Measurements from ENCODE around the gene MRFAP1L1. TPM values are rescaled to one million over a fixed set of nuclear protein-coding genes. Genes with fewer than 3 reads are reported as not detected.

The MRFAP1L1 gene
- total RNA-seq, 2 donors from 2014 or later: 65.2 to 81.9 TPM

DNA sequence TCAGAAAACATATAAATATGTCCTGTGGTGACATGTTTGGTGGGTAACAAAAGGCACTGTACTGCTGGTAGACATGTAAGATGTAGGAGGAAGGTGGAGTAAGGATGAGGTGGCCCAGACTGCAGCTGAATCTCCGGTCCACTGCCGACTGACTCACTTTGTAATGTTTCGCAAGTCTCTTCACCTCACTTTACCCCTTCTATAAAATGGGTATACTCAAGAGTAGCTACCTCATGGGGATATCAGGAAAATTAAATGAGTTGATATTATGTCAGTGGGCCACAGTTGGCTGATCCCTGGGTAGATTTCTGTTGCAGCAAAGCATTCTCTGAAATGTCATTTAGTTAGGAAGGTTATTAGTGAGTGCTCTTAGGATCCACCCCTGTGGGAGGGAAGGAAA lies 47.1 kb downstream of the MRFAP1L1 start:
- H3K36me3 ChIP-seq: no peaks in the 10 kb centered on the region
- WGBS: 95% methylated on average over 3 of the region's 3 CpGs
- no peak for TF ChIP-seq POLR2AphosphoS5 (IDR thresholded peaks at IDR 0.05)
- TF ChIP-seq POLR2A (IDR thresholded peaks at IDR 0.05): no peak
- TF ChIP-seq, protein P1, sequence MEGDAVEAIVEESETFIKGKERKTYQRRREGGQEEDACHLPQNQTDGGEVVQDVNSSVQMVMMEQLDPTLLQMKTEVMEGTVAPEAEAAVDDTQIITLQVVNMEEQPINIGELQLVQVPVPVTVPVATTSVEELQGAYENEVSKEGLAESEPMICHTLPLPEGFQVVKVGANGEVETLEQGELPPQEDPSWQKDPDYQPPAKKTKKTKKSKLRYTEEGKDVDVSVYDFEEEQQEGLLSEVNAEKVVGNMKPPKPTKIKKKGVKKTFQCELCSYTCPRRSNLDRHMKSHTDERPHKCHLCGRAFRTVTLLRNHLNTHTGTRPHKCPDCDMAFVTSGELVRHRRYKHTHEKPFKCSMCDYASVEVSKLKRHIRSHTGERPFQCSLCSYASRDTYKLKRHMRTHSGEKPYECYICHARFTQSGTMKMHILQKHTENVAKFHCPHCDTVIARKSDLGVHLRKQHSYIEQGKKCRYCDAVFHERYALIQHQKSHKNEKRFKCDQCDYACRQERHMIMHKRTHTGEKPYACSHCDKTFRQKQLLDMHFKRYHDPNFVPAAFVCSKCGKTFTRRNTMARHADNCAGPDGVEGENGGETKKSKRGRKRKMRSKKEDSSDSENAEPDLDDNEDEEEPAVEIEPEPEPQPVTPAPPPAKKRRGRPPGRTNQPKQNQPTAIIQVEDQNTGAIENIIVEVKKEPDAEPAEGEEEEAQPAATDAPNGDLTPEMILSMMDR (IDR thresholded peaks at IDR 0.05): no peak
- H3K27me3 ChIP-seq (replicated peaks; ENCODE audit: insufficient read depth): no peaks in the 10 kb centered on the region
- DNase-seq (ENCODE audit: low spot score): no peak
- no peak overlapping the region for H3K27ac ChIP-seq
- no peaks in the 10 kb centered on the region for H3K9me3 ChIP-seq
- no peaks in the 10 kb centered on the region for H3K4me1 ChIP-seq (replicated peaks)
- intact Hi-C loops (cut with DNase I): no loop called here
- H3K4me3 ChIP-seq: no peak overlapping the region

DNA sequence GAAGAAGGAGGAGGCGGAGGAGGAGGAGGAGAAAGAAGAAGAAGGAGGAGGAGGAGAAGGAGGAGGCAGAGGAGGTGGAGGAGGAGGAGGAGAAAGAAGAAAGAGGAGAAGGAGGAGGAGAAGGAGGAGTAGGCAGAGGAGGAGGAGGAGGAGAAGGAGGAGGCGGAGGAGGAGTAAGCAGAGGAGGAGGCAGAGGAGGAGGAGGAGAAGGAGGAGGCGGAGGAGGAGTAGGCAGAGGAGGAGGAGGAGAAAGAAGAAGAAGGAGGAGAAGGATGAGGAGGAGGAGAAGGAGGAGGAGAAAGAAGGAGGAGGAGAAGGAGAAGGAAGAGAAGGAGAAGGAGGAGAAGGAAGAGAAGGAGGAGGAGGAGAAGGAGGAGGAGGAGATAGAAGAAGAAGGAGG lies 49.2 kb downstream of the MRFAP1L1 start:
- H3K27me3 ChIP-seq (replicated peaks; ENCODE audit: insufficient read depth): no peaks in the 10 kb centered on the region
- no peaks in the 10 kb centered on the region for H3K4me1 ChIP-seq (replicated peaks)
- no peaks in the 10 kb centered on the region for H3K36me3 ChIP-seq
- no peak overlapping the region for H3K27ac ChIP-seq
- WGBS: 100% methylated on average over 3 of the region's 3 CpGs
- intact Hi-C loops (cut with DNase I): no loop called here
- H3K4me3 ChIP-seq: no peak overlapping the region
- no peak for TF ChIP-seq POLR2A (IDR thresholded peaks at IDR 0.05)
- TF ChIP-seq, protein P1 (IDR thresholded peaks at IDR 0.05): no peak
- TF ChIP-seq POLR2AphosphoS5 (IDR thresholded peaks at IDR 0.05): no peak
- no peaks in the 10 kb centered on the region for H3K9me3 ChIP-seq
- DNase-seq (ENCODE audit: low spot score): no peak

DNA sequence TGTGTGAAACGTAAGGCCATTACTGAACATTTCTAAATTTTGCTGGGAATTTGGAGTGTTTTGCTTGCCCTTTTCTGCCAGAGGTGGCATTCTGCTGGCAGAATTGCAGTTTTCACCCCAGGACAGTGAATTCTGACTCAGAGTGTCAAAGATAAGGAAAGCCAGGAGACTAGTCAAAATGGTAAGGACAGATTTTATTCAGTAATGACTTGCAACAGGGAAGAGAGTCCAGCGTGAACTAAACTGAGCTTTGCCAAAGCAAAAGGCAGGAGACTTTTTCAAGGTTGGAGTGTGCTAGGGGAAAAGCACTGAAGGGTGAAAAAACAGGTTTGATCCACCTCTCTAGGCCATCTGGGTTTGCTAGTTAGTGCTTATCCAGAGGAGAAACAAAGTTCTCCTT lies 49.8 kb downstream of the MRFAP1L1 start:
- Histone ChIP-seq H3K4me3 (no peak overlapping the region), H3K27me3 (replicated peaks; ENCODE audit: insufficient read depth) (no peaks in the 10 kb centered on the region), H3K4me1 (replicated peaks) (no peaks in the 10 kb centered on the region), H3K9me3 (no peaks in the 10 kb centered on the region), H3K27ac (no peak overlapping the region), H3K36me3 (no peaks in the 10 kb centered on the region)
- no peak for DNase-seq (ENCODE audit: low spot score)
- 95% methylated on average over 2 of the region's 2 CpGs for WGBS
- TF ChIP-seq POLR2AphosphoS5 (IDR thresholded peaks at IDR 0.05): no peak
- TF ChIP-seq POLR2A (IDR thresholded peaks at IDR 0.05): no peak
- TF ChIP-seq, protein P1 (IDR thresholded peaks at IDR 0.05): no peak
- intact Hi-C loops (cut with DNase I): no loop called here

DNA sequence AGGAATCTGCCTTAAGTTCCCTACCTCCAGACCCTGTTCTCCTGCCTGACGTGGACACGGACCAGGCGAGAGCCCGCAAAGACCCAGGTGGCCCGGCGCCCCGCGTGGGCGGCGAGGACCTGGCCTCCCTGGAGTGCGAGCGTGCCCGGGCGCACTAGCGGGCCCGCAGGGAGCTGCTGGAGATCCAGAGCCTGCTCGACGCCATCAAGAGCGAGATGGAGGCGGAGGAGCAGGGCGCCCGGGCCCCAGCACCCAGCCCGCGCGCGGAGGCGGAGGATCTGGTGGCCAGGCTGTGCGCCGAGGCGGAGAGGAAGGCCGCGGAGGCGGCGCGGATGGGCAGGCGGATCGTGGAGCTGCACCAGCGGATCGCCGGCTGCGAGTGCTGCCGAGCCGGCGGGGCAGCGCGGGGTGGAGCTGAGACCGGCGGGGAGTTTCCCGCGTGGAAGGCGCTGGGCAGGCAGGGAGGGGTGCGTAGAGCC lies 51.0 kb downstream of the MRFAP1L1 start:
- Histone ChIP-seq H3K9me3 (no peaks in the 10 kb centered on the region), H3K27ac (peak overlapping the region; percentile 44 to 49), H3K4me1 (replicated peaks) (no peaks in the 10 kb centered on the region), H3K36me3 (no peaks in the 10 kb centered on the region), H3K27me3 (replicated peaks; ENCODE audit: insufficient read depth) (no peaks in the 10 kb centered on the region), H3K4me3 (peak overlapping the region; percentile 24 to 28)
- intact Hi-C loops (cut with DNase I): no loop called here
- no peak for DNase-seq (ENCODE audit: low spot score)
- WGBS: 5% methylated on average over 52 of the region's 52 CpGs
- TF ChIP-seq POLR2AphosphoS5 (IDR thresholded peaks at IDR 0.05) (no peak), POLR2A (IDR thresholded peaks at IDR 0.05) (no peak)
- TF ChIP-seq, protein P1 (IDR thresholded peaks at IDR 0.05): no peak

DNA sequence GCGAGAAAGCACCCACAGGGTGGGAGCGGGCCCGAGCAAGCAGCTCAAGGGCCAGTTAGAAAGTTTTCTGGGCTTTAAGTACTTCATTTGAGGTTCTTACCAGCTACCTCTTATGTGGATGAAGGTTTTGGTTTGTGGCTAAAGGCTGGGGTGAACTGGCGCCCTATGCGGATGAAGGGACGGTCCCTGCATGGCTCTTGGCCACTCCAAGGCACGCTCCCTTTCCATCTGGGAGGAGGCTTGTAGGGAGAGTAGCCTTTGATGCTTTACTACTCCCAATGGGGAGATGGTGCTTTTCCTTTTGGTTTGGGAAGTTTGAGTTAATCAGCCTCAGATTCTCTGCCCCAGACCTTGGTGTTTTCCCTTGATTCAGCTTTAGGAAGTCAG lies 51.5 kb downstream of the MRFAP1L1 start:
- H3K27ac ChIP-seq: peak overlapping the region in 1 of 2 donors; percentile 49
- H3K4me3 ChIP-seq: peak overlapping the region in 1 of 2 donors; percentile 28
- 96% methylated on average over 7 of the region's 7 CpGs for WGBS

More for the DNA sequence above, 51.5 kb downstream of the MRFAP1L1 start:
- Histone ChIP-seq H3K36me3 (no peaks in the 10 kb centered on the region), H3K4me1 (replicated peaks) (no peaks in the 10 kb centered on the region), H3K27me3 (replicated peaks; ENCODE audit: insufficient read depth) (no peaks in the 10 kb centered on the region), H3K9me3 (no peaks in the 10 kb centered on the region)
- intact Hi-C loops (cut with DNase I): no loop called here
- DNase-seq (ENCODE audit: low spot score): no peak
- TF ChIP-seq POLR2A (IDR thresholded peaks at IDR 0.05): no peak
- no peak for TF ChIP-seq POLR2AphosphoS5 (IDR thresholded peaks at IDR 0.05)
- TF ChIP-seq, protein P1 (IDR thresholded peaks at IDR 0.05): no peak
